Activated CD4-positive, alpha-beta T cell treated with anti-CD3 and anti-CD28 coated beads, Interleukin-2, Interleukin-4, amounts not matched to agents 100 ng/mL and 50 ng/mL, durations not matched to agents 16 hours and 8 hours (primary cell): ENCODE results near the gene CDHR3.

Experiments used
- DNase-seq: peaks from one replicate; pipeline ENCODE4 v3.0.0-alpha.2; 2020; ENCODE audit warnings: low spot score

CDHR3 gene

GRCh38 chr7:106050746-106051117, 87.7 kb downstream of the CDHR3 start:
- DNase-seq: no peak

GRCh38 chr7:106052681-106053080, 89.6 kb downstream of the CDHR3 start:
- no peak for DNase-seq

- no peak for DNase-seq
Measured at GRCh38 chr7:106053109-106053508, 90.0 kb downstream of the CDHR3 start.

- no peak for DNase-seq
Measured at GRCh38 chr7:106054156-106054910, 91.3 kb downstream of the CDHR3 start.

GRCh38 chr7:106054971-106055532, 92.0 kb downstream of the CDHR3 start:
- no peak for DNase-seq

- DNase-seq: peak; percentile 71
Measured at GRCh38 chr7:106056513-106057203, 93.6 kb downstream of the CDHR3 start.

- no peak for DNase-seq
Measured at GRCh38 chr7:106057204-106057961, 94.3 kb downstream of the CDHR3 start.

GRCh38 chr7:106057962-106058927, 95.2 kb downstream of the CDHR3 start:
- DNase-seq: no peak

- DNase-seq: no peak
Measured at GRCh38 chr7:106058928-106059324, 95.9 kb downstream of the CDHR3 start.

- no peak for DNase-seq
Measured at GRCh38 chr7:106059556-106059955, 96.5 kb downstream of the CDHR3 start.

GRCh38 chr7:106060394-106060920, 97.4 kb downstream of the CDHR3 start:
- no peak for DNase-seq

GRCh38 chr7:106061301-106061979, 98.4 kb downstream of the CDHR3 start:
- no peak for DNase-seq

GRCh38 chr7:106062006-106062405, 98.9 kb downstream of the CDHR3 start:
- no peak for DNase-seq

- DNase-seq: no peak
Measured at GRCh38 chr7:106062521-106062931, 99.5 kb downstream of the CDHR3 start.

- DNase-seq: no peak
Measured at GRCh38 chr7:106063024-106063423, 100.0 kb downstream of the CDHR3 start.

GRCh38 chr7:106063692-106064091, 100.6 kb downstream of the CDHR3 start:
- DNase-seq: no peak

GRCh38 chr7:106064316-106064715, 101.3 kb downstream of the CDHR3 start:
- no peak for DNase-seq

- DNase-seq: no peak
Measured at GRCh38 chr7:106064771-106065574, 101.9 kb downstream of the CDHR3 start.
